Kidney (tissue), 14 donors: ENCODE data around the gene ZNF555. TPM values are rescaled to one million over a fixed set of nuclear protein-coding genes. Genes with fewer than 3 reads are reported as not detected.

Experiments used
- DNase-seq, 5 donors: peaks; one replicate each; pipeline ENCODE4 v3.0.0-alpha.2; 2013 to 2020
- FAIRE-seq: peaks from 2 replicates; lab custom pipeline; 2012; peaks lifted over from hg19 to GRCh38; lab: Jason Lieb, UNC
- H3K27ac ChIP-seq, 2 donors: one replicate each; pipeline ENCODE4 v1.7.0; 2013; ENCODE audit warnings: low read depth in 2 of 2, low read length in 2 of 2, inconsistent platforms in 1 of 2
- H3K27me3 ChIP-seq: one replicate; pipeline ENCODE4 v1.7.1; 2013; ENCODE audit warnings: low read length, inconsistent platforms; ENCODE audit not compliant: control insufficient read depth, insufficient read depth
- H3K36me3 ChIP-seq, 3 donors: one replicate each; pipeline versions ENCODE4 v1.7.0 to v1.7.1; 2013; ENCODE audit warnings: low read length in 3 of 3, control low read depth in 1 of 3, inconsistent platforms in 1 of 3; ENCODE audit not compliant: insufficient read depth in 3 of 3, control insufficient read depth in 2 of 3
- H3K4me1 ChIP-seq, 3 donors: one replicate each; pipeline versions ENCODE4 v1.7.0 to v1.7.1; 2013; ENCODE audit warnings: low read length in 3 of 3, inconsistent platforms in 1 of 3, low read depth in 1 of 3; ENCODE audit not compliant: control insufficient read depth in 2 of 3, insufficient read depth in 2 of 3
- H3K4me3 ChIP-seq, 3 donors: one replicate each; pipeline versions ENCODE4 v1.7.0 to v1.8.1; 2013; ENCODE audit warnings: low read length in 3 of 3, control low read depth in 1 of 3, inconsistent platforms in 1 of 3
- H3K9ac ChIP-seq, 3 donors: one replicate each; pipeline versions ENCODE4 v1.7.0 to v1.7.1; 2013; ENCODE audit warnings: low read length in 3 of 3, control low read depth in 1 of 3, inconsistent platforms in 1 of 3
- H3K9me3 ChIP-seq, 3 donors: one replicate each; pipeline versions ENCODE4 v1.7.0 to v1.7.1; 2013; ENCODE audit warnings: low read length in 3 of 3, control low read depth in 1 of 3, inconsistent platforms in 1 of 3; ENCODE audit not compliant: control insufficient read depth in 2 of 3, insufficient read depth in 1 of 3
- intact Hi-C: fragments of 100-400 bp; cut with DNase I; formaldehyde crosslinking; loops from one replicate; pipeline ENCODE4 v1.11.1; 2022
- polyA plus RNA-seq: library from polyadenylated mRNA; stranded (reverse); fragments of 350-450 nt; fragmentation: Illumina TruSeq; extraction: RNeasy Lipid Tissue Mini Kit (QIAGEN cat#74804); gene quantifications from one replicate; pipeline ENCODE4 v1.2.3, GENCODE V29; 2014; ENCODE audit warnings: low read depth, low replicate concordance; ENCODE audit not compliant: insufficient read depth
- total RNA-seq: library from RNA; stranded (reverse); fragmentation: NEBNext Ultra II Directional; extraction: Animal tissue kit (Norgen Biotek cat#: 25700); gene quantifications from one replicate; pipeline ENCODE4 v1.2.1, GENCODE V29; 2021
- TF ChIP-seq, protein P1 (sequence below): IDR thresholded peaks from 3 replicates; pipeline ENCODE4 v1.5.1; 2012; ENCODE audit warnings: mild to moderate bottlenecking, moderate library complexity, borderline replicate concordance; ENCODE audit not compliant: insufficient read depth; ENCODE audit errors: extremely low read depth
- donor health status: control.
- donor health status: control.
- donor health status: control.
- donor health status: control.
- donor health status: control.
- donor health status: DM: yes; HTN: yes; CAD: no.
- donor health status: Normal renal cell carcinoma (clear cell type).

ZNF555 gene
- total and polyA plus RNA-seq, 2 donors from 2014 or later = 3.9 to 9.8 TPM

DNA sequence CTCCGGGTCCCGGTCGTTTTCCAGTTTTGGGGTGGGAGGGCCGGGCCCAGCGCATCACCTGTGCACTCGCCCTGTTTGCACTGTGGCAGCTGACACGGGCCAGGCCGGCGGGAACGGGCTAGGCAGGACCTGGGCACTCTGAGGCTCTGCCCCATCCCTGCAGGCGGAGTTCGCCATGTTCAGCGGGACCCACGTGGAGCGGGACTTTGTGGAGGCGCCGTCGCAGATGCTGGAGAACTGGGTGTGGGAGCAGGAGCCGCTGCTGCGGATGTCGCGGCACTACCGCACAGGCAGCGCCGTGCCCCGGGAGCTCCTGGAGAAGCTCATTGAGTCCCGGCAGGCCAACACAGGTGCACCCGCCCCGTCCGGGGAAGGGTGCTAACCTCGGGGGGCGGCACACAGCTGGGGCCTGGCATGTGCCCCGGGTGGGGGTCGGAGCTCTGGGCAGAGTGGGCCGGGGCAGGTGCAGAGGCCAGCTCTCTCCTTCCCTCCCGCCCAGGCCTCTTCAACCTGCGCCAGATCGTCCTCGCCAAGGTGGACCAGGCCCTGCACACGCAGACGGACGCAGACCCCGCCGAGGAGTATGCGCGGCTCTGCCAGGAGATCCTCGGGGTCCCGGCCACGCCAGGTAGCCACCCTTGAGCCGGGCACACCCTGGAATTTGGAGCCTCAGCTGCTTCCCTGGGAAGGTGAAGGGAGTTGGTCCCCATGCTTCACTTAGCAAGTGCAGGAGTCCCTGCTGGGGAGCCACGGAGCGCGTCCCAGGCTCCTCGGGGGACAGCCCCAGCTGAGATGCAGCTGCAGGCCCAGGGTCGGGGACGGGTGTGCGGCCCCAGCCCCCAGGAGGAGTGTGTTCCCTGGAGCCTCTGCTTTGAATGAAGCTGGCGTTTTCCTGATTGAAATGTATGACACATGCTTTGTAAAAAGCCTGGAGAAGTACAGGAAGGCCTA lies 30.9 kb upstream of the ZNF555 start:
- Histone ChIP-seq H3K36me3 (peaks cover 0 to 5% (median 3%) of the 10 kb centered on the region in 3 donors), H3K9me3 (no peaks in the 10 kb centered on the region), H3K4me1 (no peaks in the 10 kb centered on the region), H3K9ac (no peak overlapping the region), H3K27ac (no peak overlapping the region), H3K27me3 (no peaks in the 10 kb centered on the region), H3K4me3 (no peak overlapping the region)
- FAIRE-seq (no peak), DNase-seq (no peak)
- intact Hi-C loops = no loop called here
- TF ChIP-seq, protein P1, sequence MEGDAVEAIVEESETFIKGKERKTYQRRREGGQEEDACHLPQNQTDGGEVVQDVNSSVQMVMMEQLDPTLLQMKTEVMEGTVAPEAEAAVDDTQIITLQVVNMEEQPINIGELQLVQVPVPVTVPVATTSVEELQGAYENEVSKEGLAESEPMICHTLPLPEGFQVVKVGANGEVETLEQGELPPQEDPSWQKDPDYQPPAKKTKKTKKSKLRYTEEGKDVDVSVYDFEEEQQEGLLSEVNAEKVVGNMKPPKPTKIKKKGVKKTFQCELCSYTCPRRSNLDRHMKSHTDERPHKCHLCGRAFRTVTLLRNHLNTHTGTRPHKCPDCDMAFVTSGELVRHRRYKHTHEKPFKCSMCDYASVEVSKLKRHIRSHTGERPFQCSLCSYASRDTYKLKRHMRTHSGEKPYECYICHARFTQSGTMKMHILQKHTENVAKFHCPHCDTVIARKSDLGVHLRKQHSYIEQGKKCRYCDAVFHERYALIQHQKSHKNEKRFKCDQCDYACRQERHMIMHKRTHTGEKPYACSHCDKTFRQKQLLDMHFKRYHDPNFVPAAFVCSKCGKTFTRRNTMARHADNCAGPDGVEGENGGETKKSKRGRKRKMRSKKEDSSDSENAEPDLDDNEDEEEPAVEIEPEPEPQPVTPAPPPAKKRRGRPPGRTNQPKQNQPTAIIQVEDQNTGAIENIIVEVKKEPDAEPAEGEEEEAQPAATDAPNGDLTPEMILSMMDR = no peak

DNA sequence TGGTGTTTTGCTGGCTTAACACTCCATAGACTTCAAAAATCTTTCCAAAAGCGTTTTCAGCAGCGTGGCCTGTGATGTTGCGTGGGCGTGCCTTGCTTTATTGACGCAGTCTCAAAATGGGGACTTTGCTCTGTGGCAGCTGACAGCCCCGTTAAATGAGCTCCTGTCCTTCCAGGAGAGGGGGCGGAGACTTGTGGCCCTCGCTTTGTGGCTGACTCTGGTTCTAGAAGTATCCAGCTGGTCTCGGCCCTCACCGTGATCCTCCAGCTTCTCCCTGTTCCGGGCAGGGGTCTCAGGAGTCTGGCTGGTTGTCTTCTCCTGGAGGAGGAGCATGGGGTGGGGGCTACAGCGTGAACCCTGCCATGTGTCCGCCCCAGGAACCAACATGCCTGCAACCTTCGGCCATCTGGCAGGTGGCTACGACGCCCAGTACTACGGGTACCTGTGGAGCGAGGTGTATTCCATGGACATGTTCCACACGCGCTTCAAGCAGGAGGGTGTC lies 30.0 kb upstream of the ZNF555 start:
- DNase-seq (no peak), FAIRE-seq (no peak)
- Histone ChIP-seq H3K4me1 (no peaks in the 10 kb centered on the region), H3K4me3 (no peak overlapping the region), H3K9ac (no peak overlapping the region), H3K27ac (no peak overlapping the region), H3K36me3 (peaks cover 0 to 5% (median 3%) of the 10 kb centered on the region in 3 donors), H3K27me3 (no peaks in the 10 kb centered on the region), H3K9me3 (no peaks in the 10 kb centered on the region)
- intact Hi-C loops = no loop called here
- TF ChIP-seq, protein P1 = no peak

DNA sequence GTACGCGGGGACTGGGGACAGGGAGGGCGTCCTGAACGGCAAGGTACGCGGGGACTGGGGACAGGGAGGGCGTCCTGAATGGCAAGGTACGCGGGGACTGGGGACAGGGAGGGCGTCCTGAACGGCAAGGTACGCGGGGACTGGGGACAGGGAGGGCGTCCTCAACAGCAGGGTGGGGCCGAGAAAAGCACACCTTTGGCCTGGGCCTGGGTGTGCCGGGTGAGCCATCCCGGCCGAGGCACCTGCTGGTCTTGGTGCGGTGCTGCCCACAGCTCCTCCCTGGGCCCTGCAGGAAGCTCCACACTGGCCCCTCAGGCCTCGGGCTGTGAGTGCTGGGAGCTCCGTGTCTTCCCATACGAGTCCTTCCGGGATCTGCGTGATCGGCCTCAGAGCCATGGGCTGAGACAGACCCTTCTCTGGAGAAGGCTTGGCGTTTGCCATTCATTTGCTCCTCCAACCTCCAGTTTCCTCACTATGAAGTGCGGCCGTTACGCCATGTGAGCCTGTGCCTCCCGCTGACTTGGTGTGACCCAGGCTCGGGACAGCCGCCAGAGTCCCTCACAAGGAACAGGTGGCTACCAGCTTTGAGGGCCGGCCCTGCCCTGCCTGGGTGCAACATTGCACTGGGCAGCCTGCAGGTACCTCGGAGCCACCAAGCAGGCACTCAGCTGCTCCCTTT lies 29.4 kb upstream of the ZNF555 start:
- TF ChIP-seq, protein P1 = no peak
- Histone ChIP-seq H3K4me1 (no peaks in the 10 kb centered on the region), H3K27me3 (no peaks in the 10 kb centered on the region), H3K9me3 (no peaks in the 10 kb centered on the region), H3K4me3 (no peak overlapping the region), H3K36me3 (peaks cover 0 to 5% (median 0%) of the 10 kb centered on the region in 3 donors), H3K9ac (no peak overlapping the region), H3K27ac (no peak overlapping the region)
- FAIRE-seq = no peak
- no peak for DNase-seq
- intact Hi-C loops = no loop called here
